ENCODE measurements around the gene OR7C2.
"Not testable (repeated sequence)": the region's sequence is repeated elsewhere in the genome, so short reads cannot be mapped to it uniquely, and the experiment has no call there.

- TF ChIP-seq POLR2A (IDR thresholded peaks at IDR 0.05) = not testable (repeated sequence)
- TF ChIP-seq, protein P1, sequence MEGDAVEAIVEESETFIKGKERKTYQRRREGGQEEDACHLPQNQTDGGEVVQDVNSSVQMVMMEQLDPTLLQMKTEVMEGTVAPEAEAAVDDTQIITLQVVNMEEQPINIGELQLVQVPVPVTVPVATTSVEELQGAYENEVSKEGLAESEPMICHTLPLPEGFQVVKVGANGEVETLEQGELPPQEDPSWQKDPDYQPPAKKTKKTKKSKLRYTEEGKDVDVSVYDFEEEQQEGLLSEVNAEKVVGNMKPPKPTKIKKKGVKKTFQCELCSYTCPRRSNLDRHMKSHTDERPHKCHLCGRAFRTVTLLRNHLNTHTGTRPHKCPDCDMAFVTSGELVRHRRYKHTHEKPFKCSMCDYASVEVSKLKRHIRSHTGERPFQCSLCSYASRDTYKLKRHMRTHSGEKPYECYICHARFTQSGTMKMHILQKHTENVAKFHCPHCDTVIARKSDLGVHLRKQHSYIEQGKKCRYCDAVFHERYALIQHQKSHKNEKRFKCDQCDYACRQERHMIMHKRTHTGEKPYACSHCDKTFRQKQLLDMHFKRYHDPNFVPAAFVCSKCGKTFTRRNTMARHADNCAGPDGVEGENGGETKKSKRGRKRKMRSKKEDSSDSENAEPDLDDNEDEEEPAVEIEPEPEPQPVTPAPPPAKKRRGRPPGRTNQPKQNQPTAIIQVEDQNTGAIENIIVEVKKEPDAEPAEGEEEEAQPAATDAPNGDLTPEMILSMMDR (IDR thresholded peaks at IDR 0.05) = not testable (repeated sequence)
Observed at GRCh38 chr19:14949413-14949812, 8.1 kb downstream of the OR7C2 start.
